ENCODE results near the gene KRTAP9-6.
"Not testable (repeated sequence)": the region's sequence is repeated elsewhere in the genome, so short reads cannot be mapped to it uniquely, and the experiment has no call there.

The KRTAP9-6 gene

GRCh38 chr17:41237949-41238437, 27.2 kb upstream of the KRTAP9-6 start, which contains the start of gene KRTAP9-8:
Gene KRTAP9-8, plus strand, starts transcription at chr17:41237999. Its CDS starts 53 bp downstream, at chr17:41238052.
- POLR2A ChIA-PET; H3K4me3 ChIP-seq (ENCODE audit: low read depth, low read length); CTCF ChIA-PET; DNase-seq (ENCODE audit: low read depth, low spot score): not testable (repeated sequence)

GRCh38 chr17:41246995-41247787, 18.0 kb upstream of the KRTAP9-6 start:
- DNase-seq (ENCODE audit: low read depth, low spot score); POLR2A ChIA-PET; H3K4me3 ChIP-seq (ENCODE audit: low read depth, low read length); CTCF ChIA-PET: not testable (repeated sequence)

- CTCF ChIA-PET; POLR2A ChIA-PET; DNase-seq (ENCODE audit: low read depth, low spot score); H3K4me3 ChIP-seq (ENCODE audit: low read depth, low read length): not testable (repeated sequence)
Measured at GRCh38 chr17:41249637-41250240, 15.4 kb upstream of the KRTAP9-6 start, which contains the start of gene KRTAP9-4. Gene KRTAP9-4, plus strand, starts transcription at chr17:41249687. Its CDS starts 34 bp downstream, at chr17:41249721.

- no peak overlapping the region for H3K4me3 ChIP-seq (ENCODE audit: low read depth, low read length)
- no peak for DNase-seq (ENCODE audit: low read depth, low spot score)
- ChIA-PET POLR2A (no interaction called here), CTCF (interaction anchor here (1.3 to 1.6 kb wide), 2 partner anchors 109 to 298 kb away, joined by 3 to 4 read pairs; no protein-coding TSS in a partner anchor)
- TF ChIP-seq CTCF (IDR thresholded peaks at IDR 0.05; ENCODE audit: insufficient read depth, low read length, missing control alignments), result no peak
Measured at GRCh38 chr17:41251261-41251660, 13.9 kb upstream of the KRTAP9-6 start.

GRCh38 chr17:41254861-41255260, 10.3 kb upstream of the KRTAP9-6 start:
- H3K4me3 ChIP-seq (ENCODE audit: low read depth, low read length), result no peak overlapping the region
- ChIA-PET POLR2A (no interaction called here), CTCF (no interaction called here)
- no peak for DNase-seq (ENCODE audit: low read depth, low spot score)
- no peak for TF ChIP-seq CTCF (IDR thresholded peaks at IDR 0.05; ENCODE audit: insufficient read depth, low read length, missing control alignments)

GRCh38 chr17:41255381-41256290, 9.5 kb upstream of the KRTAP9-6 start, which contains the start of gene KRTAP9-9:
Gene KRTAP9-9, plus strand, starts transcription at chr17:41255384.
- POLR2A ChIA-PET; DNase-seq (ENCODE audit: low read depth, low spot score); CTCF ChIA-PET; H3K4me3 ChIP-seq (ENCODE audit: low read depth, low read length): not testable (repeated sequence)

- ChIA-PET CTCF (no interaction called here), POLR2A (no interaction called here)
- DNase-seq (ENCODE audit: low read depth, low spot score), result no peak
- TF ChIP-seq CTCF (IDR thresholded peaks at IDR 0.05; ENCODE audit: insufficient read depth, low read length, missing control alignments), result no peak
- no peak overlapping the region for H3K4me3 ChIP-seq (ENCODE audit: low read depth, low read length)
Measured at GRCh38 chr17:41256291-41256685, 8.9 kb upstream of the KRTAP9-6 start.

GRCh38 chr17:41258406-41258805, 6.8 kb upstream of the KRTAP9-6 start:
- ChIA-PET POLR2A (no interaction called here), CTCF (no interaction called here)

More at GRCh38 chr17:41258406-41258805, 6.8 kb upstream of the KRTAP9-6 start:
- no peak for DNase-seq (ENCODE audit: low read depth, low spot score)
- TF ChIP-seq CTCF (IDR thresholded peaks at IDR 0.05; ENCODE audit: insufficient read depth, low read length, missing control alignments), result no peak
- H3K4me3 ChIP-seq (ENCODE audit: low read depth, low read length), result no peak overlapping the region
